H1 (cell line): Measurements from ENCODE around the gene HTRA2. TPM values are rescaled to one million over a fixed set of nuclear protein-coding genes. Genes with fewer than 3 reads are reported as not detected.

Experiments used
- CTCF ChIA-PET: fragments of 300-600 bp; sonication (Branson Sonifier 250); formaldehyde crosslinking; loops from one replicate; lab custom pipeline; 2021; ENCODE audit not compliant: partially characterized antibody; lab: Charles Lee
- POLR2A ChIA-PET: fragments of 300-600 bp; sonication (Branson Sonifier 250); formaldehyde crosslinking; loops from one replicate; lab custom pipeline; 2021; ENCODE audit warnings: inconsistent platforms; ENCODE audit not compliant: partially characterized antibody; lab: Charles Lee
- DNase-seq, 2 experiments: peaks; one replicate each; pipeline versions ENCODE4 v3.0.0 to v3.0.0-alpha.2; 2010 to 2022; ENCODE audit warnings: low spot score in 2 of 2, low read depth in 1 of 2, mixed read lengths in 1 of 2
- FAIRE-seq: peaks from 2 replicates; lab custom pipeline; 2011; peaks lifted over from hg19 to GRCh38; lab: Jason Lieb, UNC
- H2AFZ ChIP-seq: 2 replicates; pipeline ENCODE4 v1.8.1; 2012; ENCODE audit warnings: low read length, inconsistent platforms
- H2AK5ac ChIP-seq: 2 replicates; pipeline ENCODE4 v1.6.1; 2013; ENCODE audit warnings: low read depth, low read length
- H2BK120ac ChIP-seq: replicated peaks from 2 replicates; pipeline ENCODE3; 2013; ENCODE audit warnings: low read depth, low read length, inconsistent platforms
- H2BK12ac ChIP-seq: 2 replicates; pipeline ENCODE4 v1.6.1; 2013; ENCODE audit warnings: low read depth, low read length
- H2BK15ac ChIP-seq: 2 replicates; pipeline ENCODE4 v1.6.1; 2013; ENCODE audit warnings: low read length
- H2BK20ac ChIP-seq: 2 replicates; pipeline ENCODE4 v1.6.1; 2013; ENCODE audit warnings: low read length
- H2BK5ac ChIP-seq: 2 replicates; pipeline ENCODE4 v1.6.1; 2013; ENCODE audit warnings: low read depth, low read length
- H3K14ac ChIP-seq: 2 replicates; pipeline ENCODE4 v1.6.1; 2013; ENCODE audit warnings: inconsistent platforms; ENCODE audit not compliant: insufficient read length
- H3K18ac ChIP-seq: 2 replicates; pipeline ENCODE4 v1.6.1; 2013; ENCODE audit warnings: low read length; ENCODE audit errors: extremely low read depth
- H3K23ac ChIP-seq: 2 replicates; pipeline ENCODE4 v1.6.1; 2013; ENCODE audit warnings: inconsistent platforms; ENCODE audit not compliant: insufficient read length
- H3K23me2 ChIP-seq: 2 replicates; pipeline ENCODE4 v1.6.1; 2013; ENCODE audit warnings: low read depth, low read length
- H3K27ac ChIP-seq: 2 replicates; pipeline ENCODE4 v1.6.1; 2011; ENCODE audit warnings: low read depth, low read length, inconsistent platforms
- H3K27me3 ChIP-seq, 4 experiments: replicated peaks in 1 of 4; 1 replicate in 1 of 4; 2 replicates in 3 of 4; pipeline versions ENCODE4 v1.6.1 to v1.8.1; 2011 to 2013; ENCODE audit warnings: low read length in 3 of 4, mild to moderate bottlenecking in 3 of 4, inconsistent platforms in 2 of 4, mixed read lengths in 2 of 4, moderate library complexity in 1 of 4; ENCODE audit not compliant: control insufficient read depth in 3 of 4, insufficient read depth in 3 of 4; ENCODE audit errors: extremely low read depth in 1 of 4
- H3K36me3 ChIP-seq, 4 experiments: 2 replicates each; pipeline versions ENCODE4 v1.6.1 to v1.8.1; 2011 to 2013; ENCODE audit warnings: mild to moderate bottlenecking in 4 of 4, low read length in 3 of 4, moderate library complexity in 2 of 4, control low read depth in 1 of 4, inconsistent platforms in 1 of 4; ENCODE audit not compliant: insufficient read depth in 4 of 4, control insufficient read depth in 2 of 4
- H3K4ac ChIP-seq: replicated peaks from 2 replicates; pipeline ENCODE3; 2013; ENCODE audit warnings: low read length, low read depth, mixed read lengths, inconsistent platforms; ENCODE audit not compliant: insufficient read length
- H3K4me1 ChIP-seq, 4 experiments: replicated peaks in 1 of 4; 1 replicate in 1 of 4; 2 replicates in 3 of 4; pipeline versions ENCODE4 v1.6.1 to v1.8.1; 2011 to 2013; ENCODE audit warnings: low read length in 3 of 4, inconsistent platforms in 2 of 4, mixed read lengths in 1 of 4; ENCODE audit not compliant: insufficient read depth in 4 of 4, control insufficient read depth in 3 of 4
- H3K4me2 ChIP-seq, 2 experiments: 2 replicates each; pipeline versions ENCODE4 v1.6.1 to v1.8.1; 2011 to 2013; ENCODE audit warnings: low read depth in 2 of 2, low read length in 2 of 2, control low read depth in 1 of 2, inconsistent platforms in 1 of 2, mild to moderate bottlenecking in 1 of 2; ENCODE audit not compliant: insufficient read depth in 1 of 2
- H3K4me3 ChIP-seq, 4 experiments: fragments of 200-600, 300-600 bp in 1 of 4; sonication (generic), shearing (Covaris generic), sonication (Bioruptor Twin) in 1 of 4; 2 replicates each; pipeline versions ENCODE4 v1.5.1 to v1.8.1; 2011 to 2016; ENCODE audit warnings: low read length in 4 of 4, low read depth in 3 of 4, control low read depth in 2 of 4, inconsistent platforms in 2 of 4, mild to moderate bottlenecking in 2 of 4, mixed read lengths in 1 of 4, moderate library complexity in 1 of 4; ENCODE audit not compliant: insufficient read depth in 2 of 4; ENCODE audit errors: extremely low read depth in 1 of 4
- H3K56ac ChIP-seq: replicated peaks from 2 replicates; pipeline ENCODE3; 2013; ENCODE audit warnings: low read depth, mild to moderate bottlenecking, mixed read lengths, low read length, inconsistent platforms; ENCODE audit not compliant: insufficient read length
- H3K79me1 ChIP-seq: 2 replicates; pipeline ENCODE4 v1.6.1; 2013; ENCODE audit warnings: low read depth, low read length, control low read depth
- H3K79me2 ChIP-seq, 2 experiments: 2 replicates each; pipeline versions ENCODE4 v1.6.1 to v1.8.1; 2012 to 2013; ENCODE audit warnings: low read length in 2 of 2, mild to moderate bottlenecking in 2 of 2, inconsistent platforms in 1 of 2; ENCODE audit not compliant: insufficient read depth in 2 of 2, control insufficient read depth in 1 of 2
- H3K9ac ChIP-seq, 4 experiments: replicated peaks in 1 of 4; 1 replicate in 1 of 4; 2 replicates in 3 of 4; pipeline versions ENCODE4 v1.6.1 to v1.8.1; 2011 to 2013; ENCODE audit warnings: low read depth in 3 of 4, low read length in 3 of 4, control low read depth in 2 of 4, mild to moderate bottlenecking in 2 of 4, moderate library complexity in 2 of 4, inconsistent platforms in 1 of 4; ENCODE audit errors: extremely low read depth in 1 of 4
- H3K9me3 ChIP-seq, 2 experiments: 2 replicates each; pipeline versions ENCODE4 v1.6.1 to v1.8.1; 2012 to 2013; ENCODE audit warnings: mild to moderate bottlenecking in 2 of 2, moderate library complexity in 2 of 2, control low read depth in 1 of 2, inconsistent platforms in 1 of 2, low read depth in 1 of 2, low read length in 1 of 2, mixed read lengths in 1 of 2; ENCODE audit not compliant: insufficient read depth in 2 of 2
- H4K20me1 ChIP-seq, 2 experiments: replicated peaks in 1 of 2; 2 replicates each; pipeline versions ENCODE3 to v1.8.1; 2011 to 2013; ENCODE audit warnings: inconsistent platforms in 2 of 2, low read length in 2 of 2, mild to moderate bottlenecking in 1 of 2; ENCODE audit not compliant: insufficient read depth in 2 of 2, control insufficient read depth in 1 of 2
- H4K5ac ChIP-seq: 2 replicates; pipeline ENCODE4 v1.6.1; 2013; ENCODE audit warnings: low read length, low read depth, mixed read lengths, inconsistent platforms; ENCODE audit not compliant: insufficient read length
- H4K8ac ChIP-seq: 2 replicates; pipeline ENCODE4 v1.8.0; 2013; ENCODE audit warnings: mild to moderate bottlenecking, moderate library complexity, low read length, inconsistent platforms; ENCODE audit not compliant: insufficient read depth; ENCODE audit errors: extremely low read depth
- H4K91ac ChIP-seq: replicated peaks from 2 replicates; pipeline ENCODE3; 2013; ENCODE audit warnings: low read length, mixed read lengths, inconsistent platforms; ENCODE audit not compliant: insufficient read length
- ASH2L ChIP-seq: fragments of 200-600, 300-600 bp; sonication (generic); IDR thresholded peaks from one replicate; pipeline ENCODE4 v1.7.1; 2017; ENCODE audit warnings: low read length
- CBX5 ChIP-seq: fragments of 300-800, 300-1000 bp; sonication (generic); IDR thresholded peaks from 2 replicates; pipeline ENCODE4 v1.7.1; 2016; ENCODE audit warnings: antibody characterized with exemption, low read length, low read depth
- HDAC6 ChIP-seq: IDR thresholded peaks from one replicate; pipeline ENCODE4 v1.7.1; 2012; ENCODE audit warnings: low read depth, mild to moderate bottlenecking, inconsistent platforms, low read length, moderate library complexity
- KDM4A ChIP-seq: IDR thresholded peaks from one replicate; pipeline ENCODE4 v1.7.1; 2012; ENCODE audit warnings: low read depth, mild to moderate bottlenecking, moderate library complexity, low read length, inconsistent platforms; ENCODE audit not compliant: severe bottlenecking
- MAFK ChIP-seq: IDR thresholded peaks from 2 replicates; pipeline ENCODE4 v1.6.1; 2012; ENCODE audit warnings: low read depth, mild to moderate bottlenecking, improper control_type of control experiment, low read length
- SP2 ChIP-seq: IDR thresholded peaks from 2 replicates; pipeline ENCODE4 v1.6.1; 2012; ENCODE audit warnings: mild to moderate bottlenecking, low read length, inconsistent platforms
- TBP ChIP-seq: IDR thresholded peaks from 2 replicates; pipeline ENCODE4 v1.6.1; 2011; ENCODE audit warnings: low read depth, low read length, improper control_type of control experiment
- USF2 ChIP-seq: IDR thresholded peaks from 2 replicates; pipeline ENCODE4 v1.6.1; 2011; ENCODE audit warnings: low read length, improper control_type of control experiment
- YY1 ChIP-seq: IDR thresholded peaks from 2 replicates; pipeline ENCODE4 v1.6.1; 2011; ENCODE audit warnings: low read depth, mild to moderate bottlenecking, low read length
- WGBS, 2 experiments: shearing (Covaris generic) in 1 of 2; methylation state at CpG; one replicate each; pipeline versions ENCODE4 v1.1.6 to v1.1.7; 2013 to 2015; ENCODE audit warnings: low lambda C conversion rate in 2 of 2, mixed read lengths in 2 of 2, inconsistent platforms in 1 of 2, low coverage in 1 of 2, missing lambda C conversion rate in 1 of 2; ENCODE audit not compliant: insufficient replicate concordance in 2 of 2, insufficient coverage in 1 of 2, insufficient read length in 1 of 2; ENCODE audit errors: extremely low coverage in 1 of 2, missing lambda C conversion rate in 1 of 2; 5-methylcytosine and 5-hydroxymethylcytosine counted together
- polyA plus RNA-seq, 7 experiments: library from polyadenylated mRNA; depleted of rRNA in 3 of 7; stranded (reverse) in 5 of 7; unstranded in 2 of 7; fragments of >200 nt in 5 of 7; fragments of 200-250 nt in 2 of 7; gene quantifications; 1 replicate in 5 of 7; 2 replicates in 1 of 7; 4 replicates in 1 of 7; pipeline versions ENCODE4 v1.2.1 to v1.2.3, GENCODE V29; 2011 to 2013; ENCODE audit warnings: missing spikeins in 2 of 7, mixed read lengths in 2 of 7
- total RNA-seq: library from RNA; stranded (reverse); fragmentation: NEBNext Ultra II Directional; extraction: Animal tissue kit (Norgen Biotek cat#: 25700); gene quantifications from 2 replicates; pipeline ENCODE4 v1.2.1, GENCODE V29; 2021
- TF ChIP-seq, protein P1 (sequence below), 3 experiments: IDR thresholded peaks; 1 replicate in 2 of 3; 2 replicates in 1 of 3; pipeline versions ENCODE4 v1.5.1 to v1.6.1; 2011; ENCODE audit warnings: low read length in 3 of 3, mild to moderate bottlenecking in 3 of 3, inconsistent platforms in 2 of 3, low read depth in 1 of 3, moderate library complexity in 1 of 3; ENCODE audit not compliant: insufficient read depth in 1 of 3; ENCODE audit errors: control extremely low read depth in 1 of 3

Gene HTRA2
- total and polyA plus RNA-seq, 2 of the 8 experiments (the other 6 are each of a cell fraction or from before 2014, with no cell fraction given) = 21.6 to 37.6 TPM

DNA sequence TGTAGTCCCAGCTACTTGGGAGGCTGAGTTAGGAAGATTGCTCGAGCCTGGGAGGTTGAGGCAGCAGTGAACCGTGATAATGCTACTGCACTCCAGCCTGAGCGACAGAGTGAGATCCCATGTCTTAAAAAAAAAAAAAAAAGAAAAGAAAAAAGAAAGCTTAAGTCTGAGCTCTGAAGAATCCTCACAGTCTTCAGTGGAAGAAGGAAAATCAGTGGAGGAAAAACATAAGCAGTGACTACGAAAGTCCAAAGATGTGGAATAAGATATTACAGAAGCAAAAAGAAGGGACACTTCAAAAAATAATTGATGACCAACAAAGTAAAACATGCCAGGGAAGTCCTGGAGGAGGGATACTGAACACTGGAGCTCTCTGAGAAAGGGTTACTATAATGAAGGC lies 19.5 kb upstream of the HTRA2 start:
- no peak overlapping the region for H3K18ac ChIP-seq
- 80% methylated on average over 4 of the region's 4 CpGs; no CpG with 5 or more reads in 1 of the 2 experiments for WGBS, 2 experiments
- POLR2A ChIA-PET = interaction anchor here (0.8 to 3.5 kb wide), 5 partner anchors 10 to 69 kb away, joined by 3 to 26 read pairs (median 9); partner anchors contain the start of gene LBX2
- no peak for TF ChIP-seq MAFK
- TF ChIP-seq SP2 = no peak
- no peak for TF ChIP-seq USF2
- no peak for TF ChIP-seq HDAC6
- no peak for TF ChIP-seq CBX5
- TF ChIP-seq TBP = no peak
- TF ChIP-seq KDM4A = no peak
- TF ChIP-seq YY1 = no peak
- TF ChIP-seq ASH2L = no peak
- TF ChIP-seq, protein P1, sequence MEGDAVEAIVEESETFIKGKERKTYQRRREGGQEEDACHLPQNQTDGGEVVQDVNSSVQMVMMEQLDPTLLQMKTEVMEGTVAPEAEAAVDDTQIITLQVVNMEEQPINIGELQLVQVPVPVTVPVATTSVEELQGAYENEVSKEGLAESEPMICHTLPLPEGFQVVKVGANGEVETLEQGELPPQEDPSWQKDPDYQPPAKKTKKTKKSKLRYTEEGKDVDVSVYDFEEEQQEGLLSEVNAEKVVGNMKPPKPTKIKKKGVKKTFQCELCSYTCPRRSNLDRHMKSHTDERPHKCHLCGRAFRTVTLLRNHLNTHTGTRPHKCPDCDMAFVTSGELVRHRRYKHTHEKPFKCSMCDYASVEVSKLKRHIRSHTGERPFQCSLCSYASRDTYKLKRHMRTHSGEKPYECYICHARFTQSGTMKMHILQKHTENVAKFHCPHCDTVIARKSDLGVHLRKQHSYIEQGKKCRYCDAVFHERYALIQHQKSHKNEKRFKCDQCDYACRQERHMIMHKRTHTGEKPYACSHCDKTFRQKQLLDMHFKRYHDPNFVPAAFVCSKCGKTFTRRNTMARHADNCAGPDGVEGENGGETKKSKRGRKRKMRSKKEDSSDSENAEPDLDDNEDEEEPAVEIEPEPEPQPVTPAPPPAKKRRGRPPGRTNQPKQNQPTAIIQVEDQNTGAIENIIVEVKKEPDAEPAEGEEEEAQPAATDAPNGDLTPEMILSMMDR (IDR thresholded peaks at IDR 0.05; ENCODE audit: control extremely low read depth in 1 of 3, insufficient read depth in 1 of 3, low read depth in 1 of 3, low read length in 3 of 3) = no peak

More for the DNA sequence above, 19.5 kb upstream of the HTRA2 start:
- DNase-seq (no peak), FAIRE-seq (no peak)
- no peaks in the 10 kb centered on the region for H3K79me1 ChIP-seq
- peaks cover 0 to 3% of the 10 kb centered on the region in 2 experiments; a peak in 1 of 4 replicates for H3K79me2 ChIP-seq
- H3K4me2 ChIP-seq = no peak overlapping the region
- H3K4me1 ChIP-seq = peaks cover 2 to 24% (median 14%) of the 10 kb centered on the region in 4 experiments
- no peak overlapping the region for H2BK12ac ChIP-seq
- CTCF ChIA-PET = interaction anchor here (0.7 to 2.6 kb wide), 8 partner anchors 8 to 582 kb away, joined by 3 to 16 read pairs (median 6); partner anchors contain the start of genes CCDC142, LBX2 and TTC31
- H3K9ac ChIP-seq = no peak overlapping the region
- H4K8ac ChIP-seq = no peak overlapping the region
- no peak overlapping the region for H2AK5ac ChIP-seq
- H3K4ac ChIP-seq = no peak overlapping the region
- H2AFZ ChIP-seq = no peak overlapping the region
- H3K14ac ChIP-seq = no peak overlapping the region
- H2BK15ac ChIP-seq = no peak overlapping the region
- peaks cover 2 to 6% of the 10 kb centered on the region in 2 experiments for H4K20me1 ChIP-seq
- no peak overlapping the region for H2BK5ac ChIP-seq
- no peak overlapping the region for H3K4me3 ChIP-seq
- no peaks in the 10 kb centered on the region; a peak in 1 of 4 replicates for H3K9me3 ChIP-seq
- no peak overlapping the region for H4K5ac ChIP-seq
- H3K27ac ChIP-seq = no peak overlapping the region
- no peak overlapping the region for H2BK120ac ChIP-seq
- H3K56ac ChIP-seq = no peak overlapping the region
- peaks cover 14% of the 10 kb centered on the region for H3K23me2 ChIP-seq
- H3K23ac ChIP-seq = no peak overlapping the region
- H2BK20ac ChIP-seq = no peak overlapping the region
- no peak overlapping the region for H4K91ac ChIP-seq
- H3K36me3 ChIP-seq = peaks cover 0 to 15% (median 3%) of the 10 kb centered on the region in 4 experiments; a peak in 6 of 8 replicates
- H3K27me3 ChIP-seq = peaks cover 54 to 80% (median 75%) of the 10 kb centered on the region in 4 experiments
